T-cell (primary cell): ENCODE data around the gene IFNL1. TPM values are rescaled to one million over a fixed set of nuclear protein-coding genes. Genes with fewer than 3 reads are reported as not detected.

Experiments
- ATAC-seq, 4 experiments: fragments of 200-7000 bp in 3 of 4; fragments of 150-1000 bp in 1 of 4; cut with Tn5 transposase; replicated peaks in 1 of 4; 1 replicate in 3 of 4; 2 replicates in 1 of 4; pipeline ENCODE4 v1.10.0; 2021; ENCODE audit warnings: moderate library complexity in 3 of 4, mild to moderate bottlenecking in 2 of 4, moderate number of reproducible peaks in 1 of 4
- CTCF ChIA-PET, 2 donors: fragments of 300-600 bp; sonication (Branson Sonifier 250); formaldehyde crosslinking; loops; one replicate each; lab custom pipeline; 2022; ENCODE audit warnings: antibody characterized with exemption in 2 of 2; lab: Charles Lee
- POLR2A ChIA-PET, 2 donors: fragments of 300-600 bp; sonication (Branson Sonifier 250); formaldehyde crosslinking; loops; one replicate each; lab custom pipeline; 2022; ENCODE audit warnings: antibody characterized with exemption in 2 of 2; lab: Charles Lee
- DNase-seq, 35 experiments: peaks; one replicate each; pipeline versions ENCODE4 v3.0.0 to v3.0.0-alpha.2; 2013 to 2023
- H3K27ac ChIP-seq: one replicate; pipeline ENCODE4 v1.5.1; 2013; ENCODE audit warnings: low read length
- H3K27me3 ChIP-seq, 2 experiments: replicated peaks in 1 of 2; 1 replicate in 1 of 2; 2 replicates in 1 of 2; pipeline versions ENCODE4 v1.6.1 to v1.7.0; 2013; ENCODE audit warnings: low read length in 1 of 2, mixed read lengths in 1 of 2; ENCODE audit not compliant: control insufficient read depth in 2 of 2, insufficient read depth in 2 of 2; ENCODE audit errors: extremely low read depth in 1 of 2
- H3K36me3 ChIP-seq, 2 donors: 1 replicate in 1 of 2; 2 replicates in 1 of 2; pipeline versions ENCODE4 v1.6.1 to v1.7.0; 2013; ENCODE audit warnings: low read length in 1 of 2; ENCODE audit not compliant: control insufficient read depth in 2 of 2, insufficient read depth in 1 of 2; ENCODE audit errors: extremely low read depth in 1 of 2
- H3K4me1 ChIP-seq, 2 experiments: 1 replicate in 1 of 2; 2 replicates in 1 of 2; pipeline versions ENCODE4 v1.6.1 to v1.7.0; 2013; ENCODE audit warnings: low read length in 2 of 2, mixed read lengths in 1 of 2; ENCODE audit not compliant: insufficient read depth in 2 of 2, control insufficient read depth in 1 of 2; ENCODE audit errors: extremely low read depth in 1 of 2
- H3K4me3 ChIP-seq, 2 donors: 1 replicate in 1 of 2; 2 replicates in 1 of 2; pipeline versions ENCODE4 v1.5.1 to v1.7.0; 2013; ENCODE audit warnings: mild to moderate bottlenecking in 2 of 2, low read length in 1 of 2, moderate library complexity in 1 of 2; ENCODE audit not compliant: control insufficient read depth in 1 of 2; ENCODE audit errors: extremely low read depth in 1 of 2
- H3K9me3 ChIP-seq: 2 replicates; pipeline ENCODE4 v1.7.0; 2013
- H3K27ac Mint-ChIP-seq, 2 donors: one replicate each; pipeline ENCODE4 v1.8.0; 2020 to 2021; ENCODE audit warnings: mild to moderate bottlenecking in 2 of 2, mixed read lengths in 2 of 2
- H3K27me3 Mint-ChIP-seq, 2 donors: one replicate each; pipeline ENCODE4 v1.8.0; 2021 to 2022; ENCODE audit warnings: mixed read lengths in 2 of 2
- H3K36me3 Mint-ChIP-seq: one replicate; pipeline ENCODE4 v1.8.0; 2021; ENCODE audit warnings: mixed read lengths
- H3K4me1 Mint-ChIP-seq, 3 donors: one replicate each; pipeline ENCODE4 v1.8.0; 2020 to 2022; ENCODE audit warnings: mixed read lengths in 3 of 3, mild to moderate bottlenecking in 1 of 3
- H3K4me3 Mint-ChIP-seq, 3 donors: one replicate each; pipeline ENCODE4 v1.8.0; 2020 to 2022; ENCODE audit warnings: mild to moderate bottlenecking in 3 of 3, mixed read lengths in 3 of 3, moderate library complexity in 3 of 3
- H3K9me3 Mint-ChIP-seq, 3 donors: one replicate each; pipeline ENCODE4 v1.8.0; 2020 to 2022; ENCODE audit warnings: mixed read lengths in 3 of 3
- WGBS: methylation state at CpG from one replicate; pipeline ENCODE4 v1.1.5; 2013; ENCODE audit warnings: missing lambda C conversion rate; ENCODE audit not compliant: insufficient coverage; 5-methylcytosine and 5-hydroxymethylcytosine counted together
- total RNA-seq, 35 experiments: library from RNA in 6 of 35; stranded (reverse) in 6 of 35; fragments of 120-200 nt in 1 of 35; gene quantifications; one replicate each; pipeline versions ENCODE4 v1.2.1 to v1.2.4 and lab custom pipeline; 2013 to 2026

Gene IFNL1
- total RNA-seq (under 1 TPM in 1 of 5 donors, not detected in 4; 0.49 TPM), total RNA-seq (lab: John Stamatoyannopoulos, UW) (0 to 0.34 (median 0) reads per million in 29 experiments)
- 0.18 TPM for total RNA-seq (2013)

DNA sequence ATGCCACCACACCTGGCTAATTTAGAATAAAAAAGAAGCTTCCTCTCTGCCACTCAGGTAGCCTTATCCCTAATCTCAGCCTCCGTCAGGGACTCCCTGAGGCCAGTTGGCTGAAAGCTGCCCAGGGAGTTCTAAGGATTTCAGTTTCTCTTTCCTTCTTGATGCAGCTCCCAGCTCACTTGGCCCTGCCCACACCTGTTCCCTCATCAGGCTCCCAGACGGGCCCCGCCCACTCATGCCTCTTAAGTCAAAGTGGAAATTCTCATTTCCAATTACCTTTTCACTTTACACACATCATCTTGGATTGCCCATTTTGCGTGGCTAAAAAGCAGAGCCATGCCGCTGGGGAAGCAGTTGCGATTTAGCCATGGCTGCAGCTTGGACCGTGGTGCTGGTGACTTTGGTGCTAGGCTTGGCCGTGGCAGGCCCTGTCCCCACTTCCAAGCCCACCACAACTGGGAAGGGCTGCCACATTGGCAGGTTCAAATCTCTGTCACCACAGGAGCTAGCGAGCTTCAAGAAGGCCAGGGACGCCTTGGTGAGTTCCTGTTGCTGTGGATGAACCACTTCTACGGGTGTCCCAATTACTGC lies at the start of gene IFNL1:
IFNL1 (plus strand) TSS at position 353 of the 591 bp plus-strand sequence; CDS start at position 368, 15 bp downstream.
- Histone ChIP-seq H3K27ac (no peak within 1 kb of the TSS), H3K4me1 (peaks cover 0 to 28% of the 10 kb centered on the region in 2 experiments), H3K27me3 (no peaks in the 10 kb centered on the region), H3K4me3 (no peak within 1 kb of the TSS), H3K36me3 (no peaks in the 10 kb centered on the region), H3K9me3 (no peaks in the 10 kb centered on the region)
- Mint-ChIP-seq H3K4me3 (no peak within 1 kb of the TSS), H3K9me3 (no peaks in the 10 kb centered on the region), H3K27me3 (peaks cover 2 to 9% of the 10 kb centered on the region in 2 donors), H3K4me1 (peaks cover 15 to 26% (median 18%) of the 10 kb centered on the region in 3 donors), H3K36me3 (no peaks in the 10 kb centered on the region), H3K27ac (no peak within 1 kb of the TSS)
- ChIA-PET CTCF (no interaction called here), POLR2A (no interaction called here)
- WGBS, result 88% methylated on average over 11 of the region's 11 CpGs
- no peak for ATAC-seq
- no peak for DNase-seq

GRCh38 chr19:39246951-39247669 lies 49.1 kb upstream of the IFNL1 start:
- H3K4me1 ChIP-seq, result peaks cover 0 to 12% of the 10 kb centered on the region in 2 experiments
- Mint-ChIP-seq H3K9me3 (no peaks in the 10 kb centered on the region), H3K4me1 (peaks cover 2 to 4% (median 3%) of the 10 kb centered on the region in 3 donors), H3K36me3 (no peaks in the 10 kb centered on the region), H3K4me3 (peak overlapping the region in 2 of 3 donors; percentile 13 to 53), H3K27me3 (peaks cover 0 to 9% of the 10 kb centered on the region in 2 donors), H3K27ac (no peak overlapping the region)
- DNase-seq (peak in 9 of 35 experiments; percentile 16 to 48 (median 29)), ATAC-seq (peak; percentile 53 to 80 (median 70))
- 55% methylated on average over 36 of the region's 42 CpGs for WGBS
- no peaks in the 10 kb centered on the region for H3K9me3 ChIP-seq
- peaks cover 0 to 27% of the 10 kb centered on the region in 2 experiments for H3K27me3 ChIP-seq
- CTCF ChIA-PET, result no interaction called here
- POLR2A ChIA-PET, result interaction anchor here in 1 of 2 donors (0.6 kb wide), 1 partner anchor 8 kb away, joined by 6 read pairs; no protein-coding TSS in a partner anchor
- H3K36me3 ChIP-seq, result no peaks in the 10 kb centered on the region
- H3K27ac ChIP-seq, result no peak overlapping the region
- H3K4me3 ChIP-seq, result peak overlapping the region in 1 of 2 donors; percentile 29

DNA sequence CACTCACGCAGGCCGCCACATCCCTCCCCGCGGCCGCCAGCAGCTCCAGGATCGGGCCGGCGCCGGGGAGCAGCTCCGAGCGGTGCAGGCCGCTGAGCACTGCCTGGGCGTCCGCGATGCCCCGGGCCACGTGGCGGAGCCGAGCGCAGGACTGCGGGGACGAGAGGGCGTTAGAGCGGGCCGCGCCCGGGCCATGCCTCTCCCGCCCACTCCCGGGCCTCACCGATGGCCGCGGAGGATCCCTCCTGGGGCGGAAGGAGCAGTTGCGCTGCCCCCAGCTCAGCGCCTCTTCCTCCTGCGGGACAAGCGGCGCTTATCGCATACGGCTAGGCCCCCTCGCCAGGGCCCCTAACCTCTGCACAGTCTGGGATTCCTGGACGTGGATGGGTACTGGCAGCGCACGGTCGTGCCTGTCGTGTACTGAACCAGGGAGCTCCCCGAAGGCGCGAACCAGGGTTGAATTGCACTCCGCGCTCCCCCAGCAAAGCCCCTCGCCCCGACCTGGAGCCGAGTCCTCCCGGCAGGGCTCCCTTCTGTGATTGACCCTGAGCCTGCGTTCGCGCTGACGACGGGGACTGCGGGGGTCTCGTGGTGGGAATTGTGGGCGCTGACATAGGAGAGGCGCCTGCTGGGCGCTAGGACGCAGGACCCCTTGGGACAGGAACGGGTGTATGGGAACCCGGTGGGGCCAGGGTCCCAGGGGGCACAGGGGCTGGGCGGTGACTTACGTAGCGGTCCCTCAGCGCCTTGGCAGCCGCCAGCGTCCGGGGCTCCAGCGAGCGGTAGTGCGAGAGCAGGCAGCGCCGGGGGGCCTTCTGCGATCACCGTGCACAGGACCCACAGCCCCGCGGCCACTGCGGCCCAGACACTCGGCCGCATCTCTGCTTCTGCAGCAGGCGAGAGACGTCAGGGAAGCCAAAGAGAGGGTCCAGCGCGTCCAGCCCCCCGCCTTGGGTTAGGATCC lies 48.2 kb upstream of the IFNL1 start:
- ChIA-PET POLR2A (no interaction called here), CTCF (no interaction called here)
- Mint-ChIP-seq H3K36me3 (no peaks in the 10 kb centered on the region), H3K4me3 (no peak overlapping the region), H3K27me3 (peaks cover 0 to 9% of the 10 kb centered on the region in 2 donors), H3K9me3 (no peaks in the 10 kb centered on the region), H3K27ac (no peak overlapping the region), H3K4me1 (peaks cover 2 to 12% (median 4%) of the 10 kb centered on the region in 3 donors)
- Histone ChIP-seq H3K27ac (no peak overlapping the region), H3K4me1 (peaks cover 0 to 12% of the 10 kb centered on the region in 2 experiments), H3K36me3 (no peaks in the 10 kb centered on the region), H3K9me3 (no peaks in the 10 kb centered on the region), H3K27me3 (peaks cover 0 to 27% of the 10 kb centered on the region in 2 experiments), H3K4me3 (peak overlapping the region in 1 of 2 donors; percentile 44)
- WGBS, result 60% methylated on average over 90 of the region's 92 CpGs
- ATAC-seq, result peak; percentile 49 to 65 (median 58)
- DNase-seq, result peak in 1 of 35 experiments; percentile 16

DNA sequence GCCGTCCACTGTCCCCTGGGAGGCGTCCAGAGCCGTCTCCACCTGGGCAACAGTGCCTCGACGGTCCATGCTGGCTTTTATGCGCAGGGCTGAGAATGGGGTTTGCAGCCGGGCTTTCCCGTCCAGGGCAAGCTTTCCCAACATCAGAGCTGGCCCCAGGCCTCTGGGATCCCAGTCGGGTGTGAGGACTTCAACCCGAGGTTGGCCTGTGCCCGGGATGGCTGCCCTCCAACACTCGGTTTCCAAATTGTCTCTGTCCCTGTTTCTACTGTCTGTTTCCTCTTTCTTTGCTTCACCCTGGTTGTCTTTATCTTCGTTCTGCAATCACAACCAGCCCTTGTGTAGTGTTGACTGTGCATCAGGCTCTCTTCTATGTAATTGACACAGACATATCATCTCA lies 47.4 kb upstream of the IFNL1 start, which contains the start of gene IFNL4:
IFNL4 (minus strand) TSS at position 51 of the 400 bp plus-strand sequence.
- peak within 1 kb of the TSS in 1 of 2 donors; percentile 44 for H3K4me3 ChIP-seq
- H3K27ac Mint-ChIP-seq, result no peak within 1 kb of the TSS
- H3K27me3 ChIP-seq, result peaks cover 0 to 26% of the 10 kb centered on the region in 2 experiments
- 94% methylated on average over 11 of the region's 13 CpGs for WGBS
- no peak within 1 kb of the TSS for H3K27ac ChIP-seq
- peaks cover 0 to 9% of the 10 kb centered on the region in 2 donors for H3K27me3 Mint-ChIP-seq
- DNase-seq (no peak), ATAC-seq (no peak)
- peak within 1 kb of the TSS in 1 of 3 donors; percentile 33 for H3K4me3 Mint-ChIP-seq
- H3K9me3 ChIP-seq, result no peaks in the 10 kb centered on the region
- no peaks in the 10 kb centered on the region for H3K9me3 Mint-ChIP-seq
- no peaks in the 10 kb centered on the region for H3K36me3 ChIP-seq
- CTCF ChIA-PET, result no interaction called here
- H3K4me1 ChIP-seq, result peaks cover 0 to 12% of the 10 kb centered on the region in 2 experiments
- H3K4me1 Mint-ChIP-seq, result peaks cover 2 to 12% (median 4%) of the 10 kb centered on the region in 3 donors
- no peaks in the 10 kb centered on the region for H3K36me3 Mint-ChIP-seq
- POLR2A ChIA-PET, result no interaction called here

GRCh38 chr19:39251081-39251480 lies 45.1 kb upstream of the IFNL1 start:
- H3K36me3 ChIP-seq, result no peaks in the 10 kb centered on the region
- no peaks in the 10 kb centered on the region for H3K9me3 Mint-ChIP-seq
- no peak overlapping the region for H3K27ac Mint-ChIP-seq
- no peaks in the 10 kb centered on the region for H3K36me3 Mint-ChIP-seq
- no peak overlapping the region for H3K27ac ChIP-seq
- H3K27me3 ChIP-seq, result peaks cover 0 to 33% of the 10 kb centered on the region in 2 experiments
- ATAC-seq, result no peak
- 67% methylated on average over 1 of the region's 5 CpGs for WGBS
- DNase-seq, result no peak
- no peaks in the 10 kb centered on the region for H3K9me3 ChIP-seq
- H3K4me3 Mint-ChIP-seq, result no peak overlapping the region
- H3K4me1 ChIP-seq, result peaks cover 0 to 12% of the 10 kb centered on the region in 2 experiments
- CTCF ChIA-PET, result no interaction called here
- peaks cover 2 to 12% (median 4%) of the 10 kb centered on the region in 3 donors for H3K4me1 Mint-ChIP-seq
- POLR2A ChIA-PET, result interaction anchor here in 1 of 2 donors (0.6 kb wide), 1 partner anchor 289 kb away, joined by 3 read pairs; no protein-coding TSS in a partner anchor
- no peak overlapping the region for H3K4me3 ChIP-seq
- peaks cover 0 to 12% of the 10 kb centered on the region in 2 donors for H3K27me3 Mint-ChIP-seq
